ENCODE results near the gene P3H3.

The P3H3 gene

GRCh38 chr12:6787309-6787708 is 40.9 kb upstream of the P3H3 start:
- Histone ChIP-seq H2AFZ (ENCODE audit: low read length) (no peak overlapping the region), H3K27ac (ENCODE audit: low read length) (no peak overlapping the region), H3F3A (ENCODE audit: insufficient read depth, low read length) (peaks cover 6% of the 10 kb centered on the region), H3K79me2 (ENCODE audit: low read length) (no peaks in the 10 kb centered on the region), H3K36me3 (replicated peaks; ENCODE audit: insufficient read depth, low read length) (no peaks in the 10 kb centered on the region), H3K9me3 (replicated peaks; ENCODE audit: insufficient read depth, low read length) (no peaks in the 10 kb centered on the region), H3K4me2 (ENCODE audit: low read depth, low read length) (no peak overlapping the region), H3K9ac (ENCODE audit: low read length) (no peak overlapping the region), H3K4me1 (ENCODE audit: low read length) (peaks cover 26% of the 10 kb centered on the region), H3K4me3 (ENCODE audit: low read length) (no peak overlapping the region), H3K9me2 (replicated peaks; ENCODE audit: insufficient read depth, low read length) (no peaks in the 10 kb centered on the region), H3K27me3 (replicated peaks; ENCODE audit: insufficient read depth, low read length) (no peaks in the 10 kb centered on the region), H4K20me1 (ENCODE audit: insufficient read depth, low read length) (no peaks in the 10 kb centered on the region)
- TF ChIP-seq EZH2 (optimal IDR thresholded peaks at IDR 0.05; ENCODE audit: low read depth, low read length) (no peak), EZH2phosphoT487 (IDR thresholded peaks at IDR 0.05; ENCODE audit: low read length) (no peak)
- TF ChIP-seq, protein P1, sequence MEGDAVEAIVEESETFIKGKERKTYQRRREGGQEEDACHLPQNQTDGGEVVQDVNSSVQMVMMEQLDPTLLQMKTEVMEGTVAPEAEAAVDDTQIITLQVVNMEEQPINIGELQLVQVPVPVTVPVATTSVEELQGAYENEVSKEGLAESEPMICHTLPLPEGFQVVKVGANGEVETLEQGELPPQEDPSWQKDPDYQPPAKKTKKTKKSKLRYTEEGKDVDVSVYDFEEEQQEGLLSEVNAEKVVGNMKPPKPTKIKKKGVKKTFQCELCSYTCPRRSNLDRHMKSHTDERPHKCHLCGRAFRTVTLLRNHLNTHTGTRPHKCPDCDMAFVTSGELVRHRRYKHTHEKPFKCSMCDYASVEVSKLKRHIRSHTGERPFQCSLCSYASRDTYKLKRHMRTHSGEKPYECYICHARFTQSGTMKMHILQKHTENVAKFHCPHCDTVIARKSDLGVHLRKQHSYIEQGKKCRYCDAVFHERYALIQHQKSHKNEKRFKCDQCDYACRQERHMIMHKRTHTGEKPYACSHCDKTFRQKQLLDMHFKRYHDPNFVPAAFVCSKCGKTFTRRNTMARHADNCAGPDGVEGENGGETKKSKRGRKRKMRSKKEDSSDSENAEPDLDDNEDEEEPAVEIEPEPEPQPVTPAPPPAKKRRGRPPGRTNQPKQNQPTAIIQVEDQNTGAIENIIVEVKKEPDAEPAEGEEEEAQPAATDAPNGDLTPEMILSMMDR (IDR thresholded peaks at IDR 0.05; ENCODE audit: low read length), result no peak
- DNase-seq, result no peak

- no peak for DNase-seq
- no peaks in the 10 kb centered on the region for H4K20me1 ChIP-seq (ENCODE audit: insufficient read depth, low read length)
- no peaks in the 10 kb centered on the region for H3K79me2 ChIP-seq (ENCODE audit: low read length)
- no peak within 1 kb of the TSS for H3K9ac ChIP-seq (ENCODE audit: low read length)
- no peaks in the 10 kb centered on the region for H3K9me3 ChIP-seq (replicated peaks; ENCODE audit: insufficient read depth, low read length)
- no peaks in the 10 kb centered on the region for H3K27me3 ChIP-seq (replicated peaks; ENCODE audit: insufficient read depth, low read length)
- no peaks in the 10 kb centered on the region for H3K36me3 ChIP-seq (replicated peaks; ENCODE audit: insufficient read depth, low read length)
- no peak within 1 kb of the TSS for H3K4me3 ChIP-seq (ENCODE audit: low read length)
- H2AFZ ChIP-seq (ENCODE audit: low read length), result no peak within 1 kb of the TSS
- no peaks in the 10 kb centered on the region; the same call in 1 of the 2 replicates for H3F3A ChIP-seq (ENCODE audit: insufficient read depth, low read length)
- H3K9me2 ChIP-seq (replicated peaks; ENCODE audit: insufficient read depth, low read length), result no peaks in the 10 kb centered on the region
- TF ChIP-seq, protein P1 (IDR thresholded peaks at IDR 0.05; ENCODE audit: low read length), result no peak
- H3K27ac ChIP-seq (ENCODE audit: low read length), result no peak within 1 kb of the TSS
- peaks cover 7% of the 10 kb centered on the region for H3K4me1 ChIP-seq (ENCODE audit: low read length)
- no peak within 1 kb of the TSS for H3K4me2 ChIP-seq (ENCODE audit: low read depth, low read length)
Measured at GRCh38 chr12:6788972-6789924, 39.0 kb upstream of the P3H3 start, which contains the start of gene CD4. Gene CD4, plus strand, starts transcription at chr12:6789528. Its CDS starts 10,611 bp downstream, at chr12:6800139.

- no peaks in the 10 kb centered on the region for H3K9me3 ChIP-seq (replicated peaks; ENCODE audit: insufficient read depth, low read length)
- H3K4me3 ChIP-seq (ENCODE audit: low read length), result no peak overlapping the region
- no peaks in the 10 kb centered on the region for H3K36me3 ChIP-seq (replicated peaks; ENCODE audit: insufficient read depth, low read length)
- H3K9me2 ChIP-seq (replicated peaks; ENCODE audit: insufficient read depth, low read length), result no peaks in the 10 kb centered on the region
- no peak for DNase-seq
- no peaks in the 10 kb centered on the region for H3K27me3 ChIP-seq (replicated peaks; ENCODE audit: insufficient read depth, low read length)
- H3K9ac ChIP-seq (ENCODE audit: low read length), result no peak overlapping the region
- no peak overlapping the region for H3K4me2 ChIP-seq (ENCODE audit: low read depth, low read length)
- no peak overlapping the region for H2AFZ ChIP-seq (ENCODE audit: low read length)
- TF ChIP-seq EZH2 (optimal IDR thresholded peaks at IDR 0.05; ENCODE audit: low read depth, low read length) (no peak), EZH2phosphoT487 (IDR thresholded peaks at IDR 0.05; ENCODE audit: low read length) (no peak)
- TF ChIP-seq, protein P1 (IDR thresholded peaks at IDR 0.05; ENCODE audit: low read length), result no peak
- H4K20me1 ChIP-seq (ENCODE audit: insufficient read depth, low read length), result no peaks in the 10 kb centered on the region
- no peaks in the 10 kb centered on the region for H3F3A ChIP-seq (ENCODE audit: insufficient read depth, low read length)
- no peaks in the 10 kb centered on the region for H3K4me1 ChIP-seq (ENCODE audit: low read length)
- H3K27ac ChIP-seq (ENCODE audit: low read length), result no peak overlapping the region
- no peaks in the 10 kb centered on the region for H3K79me2 ChIP-seq (ENCODE audit: low read length)
Measured at GRCh38 chr12:6790496-6791150, 37.6 kb upstream of the P3H3 start.
